Measurements from ENCODE around the gene GALR1. TPM values are rescaled to one million over a fixed set of nuclear protein-coding genes. Genes with fewer than 3 reads are reported as not detected.

The GALR1 gene
- total RNA-seq, 2 donors from 2014 or later = not detected

GRCh38 chr18:77316641-77317040, 67.0 kb downstream of the GALR1 start:
- DNase-seq (ENCODE audit: low spot score) (no peak), ATAC-seq (no peak)
- H3K36me3 Mint-ChIP-seq = no peaks in the 10 kb centered on the region
- H3K9me3 Mint-ChIP-seq = no peaks in the 10 kb centered on the region
- H3K4me3 Mint-ChIP-seq = no peak overlapping the region
- no peak overlapping the region for H3K27ac Mint-ChIP-seq
- no peaks in the 10 kb centered on the region for H3K4me1 Mint-ChIP-seq (ENCODE audit: low read depth in 2 of 2)
- H3K27me3 Mint-ChIP-seq = peaks cover 15 to 18% of the 10 kb centered on the region in 2 donors

- Mint-ChIP-seq H3K4me1 (ENCODE audit: low read depth in 2 of 2) (no peaks in the 10 kb centered on the region), H3K9me3 (no peaks in the 10 kb centered on the region), H3K36me3 (no peaks in the 10 kb centered on the region), H3K27ac (no peak overlapping the region), H3K4me3 (no peak overlapping the region), H3K27me3 (peaks cover 26 to 39% of the 10 kb centered on the region in 2 donors)
- DNase-seq (ENCODE audit: low spot score) (no peak), ATAC-seq (no peak)
Measured at GRCh38 chr18:77320971-77321559, 71.4 kb downstream of the GALR1 start.

GRCh38 chr18:77321823-77322805, 72.5 kb downstream of the GALR1 start:
- Mint-ChIP-seq H3K36me3 (no peaks in the 10 kb centered on the region), H3K4me3 (no peak overlapping the region), H3K27me3 (peaks cover 26 to 39% of the 10 kb centered on the region in 2 donors), H3K4me1 (ENCODE audit: low read depth in 2 of 2) (no peaks in the 10 kb centered on the region), H3K9me3 (no peaks in the 10 kb centered on the region), H3K27ac (no peak overlapping the region)
- ATAC-seq (no peak), DNase-seq (ENCODE audit: low spot score) (no peak)

- H3K4me3 Mint-ChIP-seq = no peak overlapping the region
- no peak overlapping the region for H3K27ac Mint-ChIP-seq
- peaks cover 29 to 44% of the 10 kb centered on the region in 2 donors for H3K27me3 Mint-ChIP-seq
- no peaks in the 10 kb centered on the region for H3K9me3 Mint-ChIP-seq
- no peaks in the 10 kb centered on the region for H3K36me3 Mint-ChIP-seq
- no peaks in the 10 kb centered on the region for H3K4me1 Mint-ChIP-seq (ENCODE audit: low read depth in 2 of 2)
- ATAC-seq (no peak), DNase-seq (ENCODE audit: low spot score) (no peak)
Measured at GRCh38 chr18:77323640-77324299, 74.1 kb downstream of the GALR1 start.

Other genes starting within 250 kb of the GALR1 start
- 10 to 100 TPM; 62.5 to 77.6 TPM for gene MBP, start 117.1 kb upstream of the GALR1 start, total RNA-seq

All from natural killer cell treated with Interleukin-12 subunit alpha and Interleukin-12 subunit beta and Interleukin-15 and Interleukin-18, amount 100 ng/mL, for 72 hours (primary cell).